Peyer's patch (tissue), 4 donors: Measurements from ENCODE around the gene LYL1.

Source experiments
- CTCF ChIP-seq, 6 experiments: fragments of 450-650 bp in 4 of 6; fragments of 200-600 bp in 2 of 6; sonication (generic) in 1 of 6; IDR thresholded peaks; one replicate each; pipeline ENCODE4 v1.5.1; 2017 to 2019; ENCODE audit warnings: antibody characterized with exemption in 6 of 6, mild to moderate bottlenecking in 3 of 6, moderate library complexity in 1 of 6
- POLR2A ChIP-seq, 2 donors: fragments of 450-650 bp; IDR thresholded peaks; one replicate each; pipeline ENCODE4 v1.5.1; 2017; ENCODE audit warnings: antibody characterized with exemption in 2 of 2, mild to moderate bottlenecking in 2 of 2, moderate library complexity in 2 of 2

- TF ChIP-seq CTCF (IDR thresholded peaks at IDR 0.05) (no peak), POLR2A (IDR thresholded peaks at IDR 0.05) (no peak)
These were observed 28.3 kb downstream of the LYL1 start for GRCh38 chr19:13074378-13074777.
